Mononuclear cell (primary cell): ENCODE data around the gene FYB1. TPM values are rescaled to one million over a fixed set of nuclear protein-coding genes. Genes with fewer than 3 reads are reported as not detected.

Source experiments
- H3K27me3 ChIP-seq: 2 replicates; pipeline ENCODE4 v1.6.0; 2011; ENCODE audit warnings: low read length, control low read depth; ENCODE audit not compliant: insufficient read depth
- H3K4me1 ChIP-seq: 2 replicates; pipeline ENCODE4 v1.5.1; 2011; ENCODE audit warnings: mild to moderate bottlenecking, low read length, control low read depth; ENCODE audit not compliant: insufficient read depth
- H3K4me3 ChIP-seq: 2 replicates; pipeline ENCODE4 v1.5.1; 2011; ENCODE audit warnings: mild to moderate bottlenecking, low read length, moderate library complexity
- H3K9me3 ChIP-seq: 2 replicates; pipeline ENCODE4 v1.5.1; 2011; ENCODE audit warnings: low read depth, mild to moderate bottlenecking, control low read depth, low read length
- total RNA-seq: library from RNA; depleted of rRNA; stranded (reverse); fragments of >200 nt; gene quantifications from one replicate; pipeline ENCODE4 v1.2.3, GENCODE V29; 2012

Gene FYB1
- total RNA-seq, 1 donor: 189 TPM

GRCh38 chr5:39072925-39073766, 146.2 kb downstream of the FYB1 start:
- Histone ChIP-seq H3K27me3 (no peaks in the 10 kb centered on the region), H3K4me1 (peaks cover 15% of the 10 kb centered on the region), H3K4me3 (peak overlapping the region; percentile 76), H3K9me3 (no peaks in the 10 kb centered on the region)

GRCh38 chr5:39068099-39068498, 151.3 kb downstream of the FYB1 start:
- peaks cover 7% of the 10 kb centered on the region for H3K4me1 ChIP-seq
- no peak overlapping the region for H3K4me3 ChIP-seq
- no peaks in the 10 kb centered on the region for H3K27me3 ChIP-seq
- no peaks in the 10 kb centered on the region for H3K9me3 ChIP-seq

GRCh38 chr5:39064450-39064849, 154.9 kb downstream of the FYB1 start:
- Histone ChIP-seq H3K4me1 (no peaks in the 10 kb centered on the region), H3K9me3 (no peaks in the 10 kb centered on the region), H3K27me3 (no peaks in the 10 kb centered on the region), H3K4me3 (no peak overlapping the region)

GRCh38 chr5:39063037-39063436, 156.3 kb downstream of the FYB1 start:
- no peaks in the 10 kb centered on the region for H3K9me3 ChIP-seq
- H3K27me3 ChIP-seq: no peaks in the 10 kb centered on the region
- H3K4me3 ChIP-seq: no peak overlapping the region
- no peaks in the 10 kb centered on the region for H3K4me1 ChIP-seq

GRCh38 chr5:39062530-39062929, 156.8 kb downstream of the FYB1 start:
- Histone ChIP-seq H3K4me1 (no peaks in the 10 kb centered on the region), H3K9me3 (no peaks in the 10 kb centered on the region), H3K27me3 (no peaks in the 10 kb centered on the region), H3K4me3 (no peak overlapping the region)

- Histone ChIP-seq H3K9me3 (no peaks in the 10 kb centered on the region), H3K4me1 (no peaks in the 10 kb centered on the region), H3K27me3 (no peaks in the 10 kb centered on the region), H3K4me3 (no peak overlapping the region)
Observed at GRCh38 chr5:39062104-39062503, 157.3 kb downstream of the FYB1 start.

GRCh38 chr5:39059064-39059463, 160.3 kb downstream of the FYB1 start:
- Histone ChIP-seq H3K27me3 (no peaks in the 10 kb centered on the region), H3K9me3 (no peaks in the 10 kb centered on the region), H3K4me3 (no peak overlapping the region), H3K4me1 (no peaks in the 10 kb centered on the region)

- no peak overlapping the region for H3K4me3 ChIP-seq
- no peaks in the 10 kb centered on the region for H3K27me3 ChIP-seq
- no peaks in the 10 kb centered on the region for H3K4me1 ChIP-seq
- H3K9me3 ChIP-seq: no peaks in the 10 kb centered on the region
Observed at GRCh38 chr5:39058178-39058921, 161.0 kb downstream of the FYB1 start.

- Histone ChIP-seq H3K4me3 (no peak overlapping the region), H3K27me3 (no peaks in the 10 kb centered on the region), H3K9me3 (no peaks in the 10 kb centered on the region), H3K4me1 (no peaks in the 10 kb centered on the region)
Observed at GRCh38 chr5:39057734-39058133, 161.6 kb downstream of the FYB1 start.

GRCh38 chr5:39055768-39056398, 163.5 kb downstream of the FYB1 start:
- no peaks in the 10 kb centered on the region for H3K27me3 ChIP-seq
- no peaks in the 10 kb centered on the region for H3K4me1 ChIP-seq
- no peaks in the 10 kb centered on the region for H3K9me3 ChIP-seq
- no peak overlapping the region for H3K4me3 ChIP-seq

Other genes with a start within 250 kb of the FYB1 start
- 289 TPM for gene RICTOR, start 145.2 kb downstream of the FYB1 start, total RNA-seq
- gene C9, start 144.9 kb upstream of the FYB1 start, total RNA-seq: not detected
- 14.4 TPM for gene DAB2, start 205.4 kb upstream of the FYB1 start, total RNA-seq